Type B pancreatic cell (in vitro differentiated cells): ENCODE results near the gene OR2S2. TPM values are rescaled to one million over a fixed set of nuclear protein-coding genes. Genes with fewer than 3 reads are reported as not detected.
"Not testable (repeated sequence)": the region's sequence is repeated elsewhere in the genome, so short reads cannot be mapped to it uniquely, and the experiment has no call there.

ENCODE experiments used
- DNase-seq: peaks from one replicate; pipeline ENCODE4 v3.0.0; 2021; ENCODE audit warnings: mixed read lengths; ENCODE audit not compliant: unreplicated experiment; ENCODE audit errors: extremely low spot score
- H3K27ac Mint-ChIP-seq: 2 replicates; pipeline ENCODE4 v1.8.0; 2021; ENCODE audit warnings: mild to moderate bottlenecking, mixed read lengths
- H3K27me3 Mint-ChIP-seq: 2 replicates; pipeline ENCODE4 v1.8.0; 2021; ENCODE audit warnings: mixed read lengths
- H3K36me3 Mint-ChIP-seq: 2 replicates; pipeline ENCODE4 v1.8.0; 2021; ENCODE audit warnings: mixed read lengths
- H3K4me1 Mint-ChIP-seq: one replicate; pipeline ENCODE4 v1.8.0; 2021; ENCODE audit warnings: mixed read lengths; ENCODE audit not compliant: unreplicated experiment
- H3K4me3 Mint-ChIP-seq: 2 replicates; pipeline ENCODE4 v1.8.0; 2021; ENCODE audit warnings: mild to moderate bottlenecking, mixed read lengths
- H3K9me3 Mint-ChIP-seq: 2 replicates; pipeline ENCODE4 v1.8.0; 2021; ENCODE audit warnings: mixed read lengths
- long read RNA-seq: library from polyadenylated mRNA; unstranded; transcript quantifications from one replicate; pipeline ENCODE4 v2.0.0, GENCODE V29; 2020
- total RNA-seq: library from RNA; stranded (reverse); gene quantifications from 2 replicates; pipeline ENCODE4 v1.2.1, GENCODE V29; 2021; ENCODE audit warnings: low replicate concordance
- TF ChIP-seq, protein P1 (sequence below): fragments of 200-600 bp; sonication (generic); conservative IDR thresholded peaks from 2 replicates; pipeline ENCODE4 v1.5.0; 2021; ENCODE audit warnings: antibody characterized with exemption, mild to moderate bottlenecking

Gene OR2S2, protein sequence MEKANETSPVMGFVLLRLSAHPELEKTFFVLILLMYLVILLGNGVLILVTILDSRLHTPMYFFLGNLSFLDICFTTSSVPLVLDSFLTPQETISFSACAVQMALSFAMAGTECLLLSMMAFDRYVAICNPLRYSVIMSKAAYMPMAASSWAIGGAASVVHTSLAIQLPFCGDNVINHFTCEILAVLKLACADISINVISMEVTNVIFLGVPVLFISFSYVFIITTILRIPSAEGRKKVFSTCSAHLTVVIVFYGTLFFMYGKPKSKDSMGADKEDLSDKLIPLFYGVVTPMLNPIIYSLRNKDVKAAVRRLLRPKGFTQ
- total RNA-seq: not detected in 2 replicates
- long read RNA-seq: 0 reads

DNA sequence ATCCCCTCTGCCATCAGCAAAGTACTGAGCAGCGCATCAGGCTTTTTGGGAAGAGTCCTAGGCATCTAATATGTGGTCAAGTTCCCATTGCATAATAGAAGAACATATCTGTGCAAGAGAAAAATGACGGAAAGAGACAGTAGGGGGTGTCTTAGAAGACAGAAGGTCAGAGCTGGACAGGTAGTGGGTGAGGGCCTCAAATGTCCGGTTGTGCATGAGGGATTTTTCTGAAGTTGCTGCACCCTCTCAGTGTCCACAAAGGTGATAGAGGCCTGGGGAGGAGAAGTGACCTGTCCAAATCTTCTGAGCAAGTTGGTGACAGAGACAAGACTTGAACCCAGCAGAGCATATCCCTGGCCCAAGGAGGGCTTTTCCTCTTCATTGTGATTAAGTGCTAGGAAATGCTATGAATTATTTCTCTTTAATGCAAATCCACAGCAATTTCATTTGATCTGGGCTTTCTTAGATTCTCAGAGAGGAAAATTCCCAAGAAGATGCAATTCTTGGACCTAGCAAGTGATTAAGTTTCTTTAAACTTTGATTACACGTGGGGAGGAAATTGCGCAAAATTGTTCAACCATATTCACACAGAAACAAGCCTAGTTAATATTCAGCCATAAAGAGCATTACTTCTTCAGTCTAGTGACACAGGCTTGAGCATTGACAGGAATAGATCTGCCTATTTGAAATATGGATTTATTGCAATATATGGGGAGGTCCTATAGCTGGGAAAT lies at the start of gene OR2S2:
Gene OR2S2 (minus strand): TSS at position 51 of the 734 bp plus-strand sequence. CDS start 56 bp downstream, outside the sequence.
- DNase-seq: no peak
- H3K4me1 Mint-ChIP-seq: no peaks in the 10 kb centered on the region

DNA sequence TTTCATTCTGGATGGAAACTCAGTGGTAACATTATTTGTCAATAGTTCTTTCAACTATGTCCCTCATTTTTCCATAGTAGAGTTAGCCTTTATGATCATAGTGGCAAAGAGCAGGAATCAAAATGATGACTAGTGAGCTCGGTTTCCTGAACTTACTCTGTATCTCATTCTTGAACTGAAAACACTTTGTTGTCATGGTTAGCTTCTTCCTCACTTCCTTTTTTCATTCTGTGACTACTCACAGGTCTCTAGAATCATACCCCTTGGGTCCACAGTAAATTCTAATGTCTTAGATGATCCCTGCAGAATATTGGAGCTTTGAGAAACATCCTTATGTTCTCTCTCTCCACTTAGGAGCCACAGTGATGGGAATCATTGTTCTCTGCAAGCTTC lies 49.4 kb upstream of the OR2S2 start:
- peaks cover 90% of the 10 kb centered on the region for H3K27me3 Mint-ChIP-seq
- TF ChIP-seq, protein P1, sequence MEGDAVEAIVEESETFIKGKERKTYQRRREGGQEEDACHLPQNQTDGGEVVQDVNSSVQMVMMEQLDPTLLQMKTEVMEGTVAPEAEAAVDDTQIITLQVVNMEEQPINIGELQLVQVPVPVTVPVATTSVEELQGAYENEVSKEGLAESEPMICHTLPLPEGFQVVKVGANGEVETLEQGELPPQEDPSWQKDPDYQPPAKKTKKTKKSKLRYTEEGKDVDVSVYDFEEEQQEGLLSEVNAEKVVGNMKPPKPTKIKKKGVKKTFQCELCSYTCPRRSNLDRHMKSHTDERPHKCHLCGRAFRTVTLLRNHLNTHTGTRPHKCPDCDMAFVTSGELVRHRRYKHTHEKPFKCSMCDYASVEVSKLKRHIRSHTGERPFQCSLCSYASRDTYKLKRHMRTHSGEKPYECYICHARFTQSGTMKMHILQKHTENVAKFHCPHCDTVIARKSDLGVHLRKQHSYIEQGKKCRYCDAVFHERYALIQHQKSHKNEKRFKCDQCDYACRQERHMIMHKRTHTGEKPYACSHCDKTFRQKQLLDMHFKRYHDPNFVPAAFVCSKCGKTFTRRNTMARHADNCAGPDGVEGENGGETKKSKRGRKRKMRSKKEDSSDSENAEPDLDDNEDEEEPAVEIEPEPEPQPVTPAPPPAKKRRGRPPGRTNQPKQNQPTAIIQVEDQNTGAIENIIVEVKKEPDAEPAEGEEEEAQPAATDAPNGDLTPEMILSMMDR: no peak
- DNase-seq: no peak
- H3K4me1 Mint-ChIP-seq: no peaks in the 10 kb centered on the region
- no peak overlapping the region for H3K4me3 Mint-ChIP-seq
- H3K9me3 Mint-ChIP-seq: peaks cover 12% of the 10 kb centered on the region
- H3K27ac Mint-ChIP-seq: no peak overlapping the region
- no peaks in the 10 kb centered on the region for H3K36me3 Mint-ChIP-seq

More for the DNA sequence above, at the start of gene OR2S2:
- Mint-ChIP-seq H3K9me3 (no peaks in the 10 kb centered on the region), H3K27me3 (peaks cover 70% of the 10 kb centered on the region), H3K36me3 (no peaks in the 10 kb centered on the region), H3K27ac (no peak within 1 kb of the TSS), H3K4me3 (no peak within 1 kb of the TSS)
- TF ChIP-seq, protein P1: no peak

DNA sequence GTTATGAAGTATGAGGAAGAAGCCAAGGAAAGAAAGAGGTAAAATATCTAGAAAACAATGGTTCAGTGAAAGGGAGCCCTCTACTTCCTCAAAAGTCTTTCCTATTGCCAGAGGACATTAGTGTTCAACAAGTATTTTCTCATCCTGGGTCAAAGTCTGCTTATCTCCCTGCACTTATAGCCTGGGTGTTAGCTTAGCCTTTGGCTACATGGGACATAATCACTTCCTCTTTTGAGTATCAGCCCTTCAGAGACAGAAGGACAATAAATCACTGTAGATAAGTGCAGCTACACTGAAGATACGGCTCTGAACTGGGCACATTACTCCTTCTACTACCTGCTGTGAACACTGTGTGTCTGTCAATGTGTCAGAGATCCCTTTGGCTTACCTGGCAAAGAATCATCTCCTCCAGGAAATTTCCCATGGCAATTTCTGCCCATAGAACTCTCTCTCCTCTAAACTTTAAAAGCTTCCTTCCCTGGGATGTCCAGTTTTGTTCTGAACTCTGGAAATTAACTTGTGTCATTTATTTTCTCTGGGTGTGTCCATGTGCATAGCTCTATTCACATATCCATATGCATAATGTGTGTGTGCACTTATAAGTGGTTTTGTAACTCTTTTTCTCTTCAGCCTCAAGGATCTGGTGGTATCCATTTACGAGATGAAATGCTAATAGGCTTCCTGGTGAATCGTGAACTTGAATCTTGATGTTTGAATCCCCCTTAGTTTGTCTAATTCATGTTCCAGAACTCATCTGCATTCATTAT lies 48.8 kb upstream of the OR2S2 start:
- TF ChIP-seq, protein P1: no peak
- no peaks in the 10 kb centered on the region for H3K36me3 Mint-ChIP-seq
- peaks cover 12% of the 10 kb centered on the region for H3K9me3 Mint-ChIP-seq
- H3K4me1 Mint-ChIP-seq: no peaks in the 10 kb centered on the region
- H3K4me3 Mint-ChIP-seq: no peak overlapping the region
- H3K27me3 Mint-ChIP-seq: peaks cover 89% of the 10 kb centered on the region
- DNase-seq: no peak
- H3K27ac Mint-ChIP-seq: no peak overlapping the region

DNA sequence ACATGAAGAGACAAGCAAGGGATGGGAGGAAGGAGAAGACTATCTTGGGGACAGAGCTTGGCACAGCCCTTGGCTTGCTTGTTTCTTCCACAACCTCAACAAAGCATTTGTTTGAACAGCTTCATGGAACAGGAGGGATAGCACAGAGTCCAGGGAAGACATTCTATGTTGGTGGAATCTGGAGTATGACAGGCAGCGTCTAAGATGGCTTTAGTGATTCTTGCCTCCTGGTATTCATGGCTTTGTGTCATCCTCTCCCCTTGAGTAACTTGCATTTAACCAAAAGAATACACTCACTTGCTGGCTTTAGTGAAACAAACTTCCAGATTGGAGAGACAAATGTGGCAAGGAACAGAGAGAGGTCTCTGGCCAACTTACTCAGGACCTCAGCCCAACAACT lies 47.9 kb upstream of the OR2S2 start:
- DNase-seq: no peak
- H3K27ac Mint-ChIP-seq: no peak overlapping the region
- H3K4me1 Mint-ChIP-seq: no peaks in the 10 kb centered on the region
- H3K36me3 Mint-ChIP-seq: no peaks in the 10 kb centered on the region
- H3K4me3 Mint-ChIP-seq: no peak overlapping the region
- H3K9me3 Mint-ChIP-seq: peaks cover 12% of the 10 kb centered on the region
- TF ChIP-seq, protein P1: no peak
- H3K27me3 Mint-ChIP-seq: peaks cover 84% of the 10 kb centered on the region

DNA sequence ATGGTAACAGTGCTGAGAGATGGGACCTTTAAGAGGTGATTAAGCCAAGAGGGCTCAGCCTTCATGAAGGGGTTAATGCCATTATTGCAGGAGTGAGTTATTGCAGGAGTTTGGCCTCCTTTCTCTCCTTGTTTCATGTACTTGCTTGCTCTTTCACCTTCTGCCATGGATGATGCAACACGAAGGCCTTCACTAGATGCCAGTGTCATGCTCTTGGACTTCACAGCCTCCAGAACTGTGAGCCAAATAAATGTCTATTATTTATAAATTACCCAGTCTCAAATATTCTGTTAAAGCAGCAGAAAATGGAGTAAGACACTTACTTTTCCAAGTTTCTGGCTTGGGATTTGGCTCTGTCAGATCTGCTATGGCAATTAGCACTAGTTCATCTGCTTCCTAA lies 40.4 kb upstream of the OR2S2 start:
- Mint-ChIP-seq H3K36me3 (no peaks in the 10 kb centered on the region), H3K27ac (no peak overlapping the region), H3K4me1 (no peaks in the 10 kb centered on the region), H3K4me3 (no peak overlapping the region), H3K27me3 (peaks cover 54% of the 10 kb centered on the region), H3K9me3 (no peaks in the 10 kb centered on the region)
- TF ChIP-seq, protein P1: no peak
- DNase-seq: no peak

DNA sequence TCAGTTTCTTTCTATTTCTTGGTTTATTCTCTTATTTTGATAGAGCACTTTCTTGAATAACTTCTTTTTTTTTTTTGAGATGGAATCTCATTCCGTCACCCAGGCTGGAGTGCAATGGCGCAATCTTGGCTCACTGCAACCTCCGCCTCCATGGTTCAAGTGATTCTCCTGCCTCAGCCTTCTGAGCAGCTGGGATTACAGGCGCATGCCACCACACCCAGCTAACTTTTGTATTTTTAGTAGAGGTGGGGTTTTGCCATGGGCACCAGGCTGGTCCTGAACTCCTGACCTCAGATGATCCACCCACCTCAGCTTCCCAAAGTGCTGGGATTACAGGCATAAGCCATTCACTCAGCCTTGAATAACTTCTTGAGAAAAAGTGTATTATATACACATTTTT lies 39.1 kb upstream of the OR2S2 start:
- not testable (repeated sequence) for H3K4me1 Mint-ChIP-seq, H3K27ac Mint-ChIP-seq, H3K9me3 Mint-ChIP-seq, DNase-seq, H3K4me3 Mint-ChIP-seq, H3K36me3 Mint-ChIP-seq
- H3K27me3 Mint-ChIP-seq: peaks cover 49% of the 10 kb centered on the region
